Right lobe of liver (tissue), 4 donors: ENCODE results near the gene TNFRSF8.

Source experiments
- CTCF ChIP-seq, 4 donors: fragments of 200-600 bp in 3 of 4; fragments of 450-650 bp in 1 of 4; IDR thresholded peaks; one replicate each; pipeline versions ENCODE4 v1.5.1 to v1.8.0; 2016 to 2022; ENCODE audit warnings: antibody characterized with exemption in 4 of 4, mild to moderate bottlenecking in 2 of 4
- POLR2A ChIP-seq: fragments of 450-650 bp; IDR thresholded peaks from one replicate; pipeline ENCODE4 v1.6.1; 2017; ENCODE audit warnings: antibody characterized with exemption, mild to moderate bottlenecking
- donor health status: DM: no; HTN: no; CAD: no.
- donor health status: DM: no; HTN: no; CAD: no.
- donor health status: DM: no; HTN: yes; CAD: no.

GRCh38 chr1:12158357-12159092, 95.4 kb downstream of the TNFRSF8 start:
- TF ChIP-seq CTCF (IDR thresholded peaks at IDR 0.05) (no peak), POLR2A (no peak)
